Measurements from ENCODE around the gene TMEM245. TPM values are rescaled to one million over a fixed set of nuclear protein-coding genes. Genes with fewer than 3 reads are reported as not detected.
A peak's percentile ranks its signal among the peaks of the same experiment; 100 is the strongest.

The TMEM245 gene
- total and polyA plus RNA-seq, 2 donors (not counting 3 experiments of a cell fraction or from before 2014, with no cell fraction given): 44.2 to 48.0 TPM

DNA sequence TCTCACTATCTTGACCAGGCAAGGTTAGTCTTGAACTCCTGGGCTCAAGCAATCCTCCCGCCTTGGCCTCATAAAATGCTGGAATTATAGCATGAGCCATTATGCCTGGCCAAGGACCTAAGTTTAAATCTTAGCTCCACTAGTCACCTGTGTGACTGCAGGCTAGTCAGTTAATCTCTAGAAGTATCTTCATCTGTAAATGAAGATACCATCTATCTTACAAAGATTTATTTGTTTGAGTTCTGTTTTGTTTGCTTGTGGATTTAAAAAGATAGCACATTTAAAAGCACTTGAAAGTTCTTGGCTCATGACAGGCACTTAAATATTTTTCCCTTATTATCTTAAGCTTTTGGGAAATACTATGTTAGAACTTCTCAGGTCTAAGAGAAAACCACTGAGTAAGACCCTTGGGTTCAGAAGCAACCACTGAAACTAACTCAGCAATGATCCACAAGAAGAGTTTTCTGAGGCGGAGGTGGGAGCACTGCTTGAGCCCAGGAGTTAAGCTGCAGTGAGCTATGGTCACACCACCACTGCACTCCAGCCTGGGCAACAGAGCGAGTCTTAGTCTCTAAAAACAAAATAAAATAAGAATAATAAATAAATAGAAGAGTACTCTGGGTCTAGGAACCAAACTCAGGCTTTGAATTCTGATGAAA lies 19.1 kb downstream of the TMEM245 start:
- Histone ChIP-seq H3K9me1 (replicated peaks; ENCODE audit: control insufficient read depth, extremely low read depth, insufficient read depth, low read length) (no peaks in the 10 kb centered on the region), H3K9ac (replicated peaks; ENCODE audit: extremely low read depth, insufficient read depth, low read length) (no peak overlapping the region), H3K4me1 (ENCODE audit: control insufficient read depth, extremely low read depth, insufficient read depth, low read length) (peaks cover 54% of the 10 kb centered on the region), H3K27me3 (ENCODE audit: control insufficient read depth in 2 of 2, insufficient read depth in 2 of 2, low read length in 2 of 2) (no peaks in the 10 kb centered on the region), H2AFZ (ENCODE audit: low read depth, low read length) (no peak overlapping the region), H3K4me3 (replicated peaks in 1 of 3; ENCODE audit: insufficient read depth in 1 of 3, low read depth in 1 of 3, low read length in 3 of 3) (no peak overlapping the region), H4K20me1 (replicated peaks; ENCODE audit: control insufficient read depth, extremely low read depth, insufficient read depth, low read length) (no peaks in the 10 kb centered on the region), H3K27ac (ENCODE audit: insufficient read depth, low read depth, low read length) (peak overlapping the region; percentile 75), H3K9me3 (replicated peaks; ENCODE audit: control insufficient read depth, insufficient read depth, low read length) (no peaks in the 10 kb centered on the region), H3K36me3 (ENCODE audit: control insufficient read depth in 2 of 2, extremely low read depth in 1 of 2, insufficient read depth in 2 of 2, low read length in 2 of 2) (no peaks in the 10 kb centered on the region), H3K4me2 (ENCODE audit: insufficient read depth, low read length) (peak overlapping the region; percentile 85), H3K79me2 (ENCODE audit: control insufficient read depth, insufficient read depth, low read length) (peaks cover 70% of the 10 kb centered on the region)
- ChIA-PET CTCF (interaction anchor here (1.0 to 1.9 kb wide), 3 partner anchors 14 to 20 kb away, joined by 3 to 6 read pairs (median 3); no protein-coding TSS in a partner anchor), POLR2A (no interaction called here)
- dilution Hi-C loops (cut with MboI; ENCODE audit: extremely low pct_ligation_motif_present, low sequenced_read_pairs) (no loop called here), intact Hi-C loops (cut with micrococcal nuclease) (loop anchor here (10.0 kb wide), 1 partner anchor 1816 kb away; the partner anchor contains the start of gene RAD23B)
- FAIRE-seq: no peak
- DNase-seq (ENCODE audit: low read depth, low spot score): no peak
- TF ChIP-seq POLR2A (IDR thresholded peaks at IDR 0.05; ENCODE audit: low read depth, low read length): no peak
- TF ChIP-seq CTCF (IDR thresholded peaks at IDR 0.05; ENCODE audit: extremely low read depth in 1 of 2, insufficient read depth in 1 of 2, low read depth in 1 of 2, low read length in 2 of 2): no peak
- TF ChIP-seq JUN (IDR thresholded peaks at IDR 0.05; ENCODE audit: borderline replicate concordance, insufficient read depth, insufficient read length, low read depth): no peak
- no peak for TF ChIP-seq POLR2AphosphoS5 (IDR thresholded peaks at IDR 0.05; ENCODE audit: insufficient read depth, low read depth, low read length)
- TF ChIP-seq GATA2 (IDR thresholded peaks at IDR 0.05; ENCODE audit: insufficient read depth, insufficient read length, low read depth, low read length): no peak
- no peak for TF ChIP-seq EZH2 (IDR thresholded peaks at IDR 0.05; ENCODE audit: borderline replicate concordance, low read depth, low read length, severe bottlenecking)
- no peak for TF ChIP-seq FOS (IDR thresholded peaks at IDR 0.05; ENCODE audit: borderline replicate concordance, insufficient read depth, low read length)
- TF ChIP-seq MAX (IDR thresholded peaks at IDR 0.05; ENCODE audit: insufficient read depth, insufficient read length): no peak
- TF ChIP-seq MYC (IDR thresholded peaks at IDR 0.05; ENCODE audit: low read depth, low read length): no peak
- BruUV-seq (replicated peaks): no TSS peak
